IMR-90 (cell line): ENCODE data around the gene CHPF. TPM values are rescaled to one million over a fixed set of nuclear protein-coding genes. Genes with fewer than 3 reads are reported as not detected.
A peak's percentile ranks its signal among the peaks of the same experiment; 100 is the strongest.

ENCODE experiments used
- ATAC-seq: fragments of 200-7000 bp; cut with Tn5 transposase; 2 replicates; pipeline ENCODE4 v1.9.1; 2020; ENCODE audit warnings: low read depth, mild to moderate bottlenecking, moderate library complexity
- BruUV-seq: library from RNA; stranded (reverse); fragments of 400-500 nt; replicated peaks from 2 replicates; lab custom pipeline; 2021; lab: Mats Ljungman, UMichigan
- CTCF ChIA-PET: fragments of 300-600 bp; formaldehyde crosslinking; extraction: SDS; loops from one replicate; lab custom pipeline; 2021; ENCODE audit warnings: antibody characterized with exemption; lab: Yijun Ruan, JAX
- POLR2A ChIA-PET: fragments of 300-600 bp; sonication (Branson Sonifier 250); formaldehyde crosslinking; loops from one replicate; lab custom pipeline; 2022; ENCODE audit warnings: antibody characterized with exemption; ENCODE audit not compliant: unreplicated experiment; lab: Charles Lee
- DNase-seq: peaks from one replicate; pipeline ENCODE4 v3.0.0; 2013
- H2AFZ ChIP-seq: replicated peaks from 2 replicates; pipeline ENCODE3; 2013; ENCODE audit warnings: low read length, mild to moderate bottlenecking; ENCODE audit not compliant: poor library complexity
- H2AK5ac ChIP-seq: 2 replicates; pipeline ENCODE4 v1.6.1; 2013; ENCODE audit warnings: low read depth, low read length, inconsistent platforms
- H2AK9ac ChIP-seq: replicated peaks from 2 replicates; pipeline ENCODE3; 2013; ENCODE audit warnings: mild to moderate bottlenecking, low read depth, low read length, moderate library complexity; ENCODE audit not compliant: poor library complexity
- H2BK120ac ChIP-seq: 2 replicates; pipeline ENCODE4 v1.6.1; 2013; ENCODE audit warnings: low read depth, low read length, inconsistent platforms
- H2BK15ac ChIP-seq: 3 replicates; pipeline ENCODE4 v1.6.1; 2013; ENCODE audit warnings: low read depth, low read length, inconsistent platforms
- H2BK20ac ChIP-seq: 2 replicates; pipeline ENCODE4 v1.6.1; 2013; ENCODE audit warnings: low read depth, mild to moderate bottlenecking, inconsistent platforms, low read length, moderate library complexity
- H2BK5ac ChIP-seq: 2 replicates; pipeline ENCODE4 v1.6.1; 2013; ENCODE audit warnings: mild to moderate bottlenecking, low read depth, low read length, inconsistent platforms; ENCODE audit not compliant: poor library complexity, severe bottlenecking
- H3K14ac ChIP-seq: replicated peaks from 2 replicates; pipeline ENCODE4 v1.6.1; 2013; ENCODE audit warnings: low read depth, low read length, inconsistent platforms
- H3K18ac ChIP-seq: 2 replicates; pipeline ENCODE4 v1.6.1; 2013; ENCODE audit warnings: low read depth, low read length, control low read depth
- H3K23ac ChIP-seq: 2 replicates; pipeline ENCODE4 v1.6.1; 2013; ENCODE audit warnings: low read depth, low read length, inconsistent platforms
- H3K27ac ChIP-seq: 2 replicates; pipeline ENCODE4 v1.5.1; 2013; ENCODE audit warnings: mild to moderate bottlenecking, control low read depth, low read length; ENCODE audit not compliant: insufficient read depth
- H3K27me3 ChIP-seq: 2 replicates; pipeline ENCODE4 v1.6.1; 2013; ENCODE audit warnings: low read length; ENCODE audit not compliant: control insufficient read depth, insufficient read depth
- H3K36me3 ChIP-seq: 2 replicates; pipeline ENCODE4 v1.6.1; 2013; ENCODE audit warnings: low read length, mixed read lengths; ENCODE audit not compliant: control insufficient read depth, insufficient read depth
- H3K4ac ChIP-seq: 2 replicates; pipeline ENCODE4 v1.6.1; 2013; ENCODE audit warnings: low read depth, low read length, inconsistent platforms
- H3K4me1 ChIP-seq: 2 replicates; pipeline ENCODE4 v1.6.1; 2013; ENCODE audit warnings: low read length, mixed read lengths; ENCODE audit not compliant: control insufficient read depth, insufficient read depth
- H3K4me2 ChIP-seq: 2 replicates; pipeline ENCODE4 v1.6.1; 2013; ENCODE audit warnings: low read depth, mild to moderate bottlenecking, control low read depth, low read length, moderate library complexity
- H3K4me3 ChIP-seq: 2 replicates; pipeline ENCODE4 v1.5.1; 2013; ENCODE audit warnings: low read depth, mild to moderate bottlenecking, control low read depth, low read length, moderate library complexity; ENCODE audit not compliant: insufficient read depth
- H3K56ac ChIP-seq: 2 replicates; pipeline ENCODE4 v1.6.1; 2013; ENCODE audit warnings: low read length, inconsistent platforms; ENCODE audit not compliant: insufficient read depth; ENCODE audit errors: extremely low read depth
- H3K79me1 ChIP-seq, 2 experiments: 2 replicates each; pipeline ENCODE4 v1.6.1; 2013; ENCODE audit warnings: low read length in 2 of 2, inconsistent platforms in 1 of 2, low read depth in 1 of 2
- H3K9ac ChIP-seq: 2 replicates; pipeline ENCODE4 v1.6.1; 2013; ENCODE audit warnings: low read depth, low read length, control low read depth
- H3K9me1 ChIP-seq: 2 replicates; pipeline ENCODE4 v1.6.1; 2013; ENCODE audit warnings: low read length, inconsistent platforms; ENCODE audit not compliant: insufficient read depth
- H3K9me3 ChIP-seq: 2 replicates; pipeline ENCODE4 v1.6.1; 2013; ENCODE audit warnings: low read length; ENCODE audit not compliant: control insufficient read depth, insufficient read depth
- H4K20me1 ChIP-seq: 2 replicates; pipeline ENCODE4 v1.6.1; 2013; ENCODE audit warnings: low read length, inconsistent platforms; ENCODE audit not compliant: insufficient read depth
- H4K5ac ChIP-seq: 2 replicates; pipeline ENCODE4 v1.6.1; 2013; ENCODE audit warnings: mild to moderate bottlenecking, low read depth, low read length, control low read depth
- H4K8ac ChIP-seq, 2 experiments: 2 replicates each; pipeline ENCODE4 v1.6.1; 2013; ENCODE audit warnings: low read depth in 2 of 2, low read length in 2 of 2, control low read depth in 1 of 2, inconsistent platforms in 1 of 2
- H4K91ac ChIP-seq: 2 replicates; pipeline ENCODE4 v1.6.1; 2013; ENCODE audit warnings: low read depth, low read length, inconsistent platforms; ENCODE audit not compliant: insufficient read depth
- BHLHE40 ChIP-seq: fragments of 150-350 bp; IDR thresholded peaks from 2 replicates; pipeline ENCODE4 v1.6.1; 2016; ENCODE audit warnings: mild to moderate bottlenecking, low read depth, low read length
- CEBPB ChIP-seq: IDR thresholded peaks from 2 replicates; pipeline ENCODE4 v1.6.1; 2012; ENCODE audit warnings: low read depth, low read length, improper control_type of control experiment
- CHD1 ChIP-seq: IDR thresholded peaks from 2 replicates; pipeline ENCODE4 v1.6.1; 2012; ENCODE audit warnings: low read depth, low read length, improper control_type of control experiment
- CTCF ChIP-seq: conservative IDR thresholded peaks from 2 replicates; pipeline ENCODE4 v1.5.1; 2012; ENCODE audit warnings: mild to moderate bottlenecking, low read depth, low read length, improper control_type of control experiment
- ELK1 ChIP-seq: fragments of 150-350 bp; IDR thresholded peaks from 2 replicates; pipeline ENCODE4 v1.6.1; 2016; ENCODE audit warnings: low read depth, mild to moderate bottlenecking, low read length, moderate library complexity, borderline replicate concordance
- MAFK ChIP-seq: IDR thresholded peaks from 2 replicates; pipeline ENCODE4 v1.6.1; 2012; ENCODE audit warnings: low read depth, low read length, improper control_type of control experiment
- MAZ ChIP-seq: IDR thresholded peaks from 2 replicates; pipeline ENCODE4 v1.6.1; 2012; ENCODE audit warnings: low read depth, mild to moderate bottlenecking, low read length, improper control_type of control experiment, moderate library complexity, borderline replicate concordance
- MXI1 ChIP-seq: IDR thresholded peaks from 2 replicates; pipeline ENCODE4 v1.6.1; 2012; ENCODE audit warnings: low read depth, mild to moderate bottlenecking, low read length, moderate library complexity, borderline replicate concordance
- NFE2L2 ChIP-seq: fragments of 150-350 bp; IDR thresholded peaks from 2 replicates; pipeline ENCODE4 v1.6.1; 2016; ENCODE audit warnings: low read depth, mild to moderate bottlenecking, low read length
- RAD21 ChIP-seq: IDR thresholded peaks from 2 replicates; pipeline ENCODE4 v1.6.1; 2012; ENCODE audit warnings: low read length, improper control_type of control experiment
- RCOR1 ChIP-seq: IDR thresholded peaks from 2 replicates; pipeline ENCODE4 v1.6.1; 2012; ENCODE audit warnings: mild to moderate bottlenecking, low read length, improper control_type of control experiment; ENCODE audit not compliant: insufficient replicate concordance
- RFX5 ChIP-seq: IDR thresholded peaks from 2 replicates; pipeline ENCODE4 v1.8.0; 2012; ENCODE audit warnings: low read depth, mild to moderate bottlenecking, low read length, moderate library complexity
- SMC3 ChIP-seq: fragments of 150-350 bp; IDR thresholded peaks from 2 replicates; pipeline ENCODE4 v1.6.1; 2016; ENCODE audit warnings: low read depth, mild to moderate bottlenecking, antibody characterized with exemption, low read length, moderate library complexity
- USF2 ChIP-seq: fragments of 150-350 bp; IDR thresholded peaks from 2 replicates; pipeline ENCODE4 v1.6.1; 2017; ENCODE audit warnings: mild to moderate bottlenecking, antibody characterized with exemption, low read length, low read depth
- WGBS, 2 experiments: methylation state at CpG; one replicate each; pipeline versions ENCODE4 v1.1.5 to v1.1.7; 2013; ENCODE audit warnings: missing lambda C conversion rate in 2 of 2; ENCODE audit not compliant: insufficient read length in 1 of 2; ENCODE audit errors: extremely low coverage in 2 of 2; 5-methylcytosine and 5-hydroxymethylcytosine counted together
- dilution Hi-C: fragments of 300-500 bp; cut with HindIII; formaldehyde crosslinking; loops from one replicate; pipeline ENCODE4 v1.14.3; 2018; ENCODE audit warnings: low sequenced_read_pairs; ENCODE audit not compliant: unreplicated experiment
- in situ Hi-C: fragments of 300-500 bp; cut with MboI; formaldehyde crosslinking; loops from 3 replicates; pipeline ENCODE4 v1.14.3; 2019; ENCODE audit warnings: low sequenced_read_pairs, inconsistent platforms, mixed read lengths
- intact Hi-C: fragments of 100-400 bp; cut with micrococcal nuclease; formaldehyde crosslinking; loops from 2 replicates; pipeline ENCODE4 v1.10.0; 2022
- polyA plus RNA-seq, 3 experiments: library from polyadenylated mRNA; depleted of rRNA; stranded (reverse); fragments of >200 nt; gene quantifications; 2 replicates each; pipeline ENCODE4 v1.2.3, GENCODE V29; 2012; ENCODE audit warnings: low replicate concordance in 1 of 3
- total RNA-seq: library from RNA; depleted of rRNA; stranded (reverse); fragments of >200 nt; gene quantifications from 2 replicates; pipeline ENCODE4 v1.2.3, GENCODE V29; 2012

CHPF gene
- total and polyA plus RNA-seq, 2 of the 4 experiments (the other 2 are of a cell fraction): 24.0 to 115 TPM

GRCh38 chr2:219491278-219491963 lies 52.2 kb downstream of the CHPF start:
- Histone ChIP-seq H3K27me3 (no peaks in the 10 kb centered on the region), H3K14ac (no peak overlapping the region), H3K9me1 (no peaks in the 10 kb centered on the region), H4K20me1 (no peaks in the 10 kb centered on the region), H2BK20ac (no peak overlapping the region), H3K4me1 (peaks cover 3% of the 10 kb centered on the region), H3K56ac (no peak overlapping the region), H3K9ac (no peak overlapping the region), H2BK5ac (peak overlapping the region; percentile 12), H3K4ac (no peak overlapping the region), H4K5ac (no peak overlapping the region), H3K18ac (no peak overlapping the region), H2BK120ac (no peak overlapping the region), H2AK9ac (no peak overlapping the region), H3K4me3 (no peak overlapping the region), H3K23ac (no peak overlapping the region), H3K36me3 (peaks cover 32% of the 10 kb centered on the region; the same call in 1 of the 2 replicates), H3K4me2 (no peak overlapping the region), H2BK15ac (no peak overlapping the region), H4K8ac (no peak overlapping the region), H2AFZ (no peak overlapping the region), H4K91ac (no peak overlapping the region), H3K27ac (no peak overlapping the region), H3K9me3 (no peaks in the 10 kb centered on the region), H3K79me1 (no peaks in the 10 kb centered on the region), H2AK5ac (no peak overlapping the region)
- no peak for TF ChIP-seq RAD21
- TF ChIP-seq NFE2L2: no peak
- TF ChIP-seq CHD1: no peak
- TF ChIP-seq MAFK: no peak
- TF ChIP-seq MXI1: no peak
- TF ChIP-seq RCOR1: no peak
- no peak for TF ChIP-seq BHLHE40
- no peak for TF ChIP-seq MAZ
- TF ChIP-seq CEBPB: no peak
- TF ChIP-seq ELK1: no peak
- TF ChIP-seq RFX5: no peak
- TF ChIP-seq USF2: no peak
- TF ChIP-seq CTCF: no peak
- TF ChIP-seq SMC3: no peak
- dilution Hi-C loops (no loop called here), in situ Hi-C loops (no loop called here), intact Hi-C loops (no loop called here)
- DNase-seq: no peak
- no TSS peak for BruUV-seq
- no peak for ATAC-seq
- WGBS, 2 experiments: 81% methylated on average over 8 of the region's 14 CpGs; no CpG with 5 or more reads in 1 of the 2 experiments
- CTCF ChIA-PET: interaction anchor here (1.5 kb wide), 1 partner anchor 32 kb away, joined by 5 read pairs; no protein-coding TSS in a partner anchor
- POLR2A ChIA-PET: no interaction called here
